Endothelial cell of umbilical vein (primary cell): ENCODE measurements around the gene LRP2.

Experiments
- CTCF ChIP-seq, 2 donors: IDR thresholded peaks; 1 replicate in 1 of 2; 2 replicates in 1 of 2; pipeline ENCODE4 v1.5.1; 2011; ENCODE audit warnings: low read length in 2 of 2, mild to moderate bottlenecking in 2 of 2, moderate library complexity in 2 of 2, control low read depth in 1 of 2, inconsistent platforms in 1 of 2, low read depth in 1 of 2; ENCODE audit not compliant: insufficient read depth in 1 of 2; ENCODE audit errors: extremely low read depth in 1 of 2
- MAX ChIP-seq: IDR thresholded peaks from 2 replicates; pipeline ENCODE4 v1.6.1; 2011; ENCODE audit not compliant: insufficient read depth, insufficient read length
- POLR2A ChIP-seq: IDR thresholded peaks from 2 replicates; pipeline ENCODE4 v1.6.1; 2012; ENCODE audit warnings: low read depth, mild to moderate bottlenecking, control low read depth, low read length

- TF ChIP-seq CTCF (IDR thresholded peaks at IDR 0.05; ENCODE audit: extremely low read depth in 1 of 2, insufficient read depth in 1 of 2, low read depth in 1 of 2, low read length in 2 of 2) = no peak
- no peak for TF ChIP-seq POLR2A
- no peak for TF ChIP-seq MAX
These were observed 176.6 kb downstream of the LRP2 start for GRCh38 chr2:169185711-169186110.
